Neural progenitor cell (in vitro differentiated cells): ENCODE measurements around the gene ZGPAT. TPM values are rescaled to one million over a fixed set of nuclear protein-coding genes. Genes with fewer than 3 reads are reported as not detected.

ENCODE experiments used
- DNase-seq: peaks from one replicate; pipeline ENCODE4 v3.0.0-alpha.2; 2016; ENCODE audit warnings: low spot score
- H2AFZ ChIP-seq: fragments of 200-600 bp; sonication (generic); replicated peaks from 2 replicates; pipeline ENCODE4 v1.6.1; 2016; ENCODE audit warnings: antibody characterized with exemption
- H3F3A ChIP-seq: fragments of 200-600 bp; sonication (generic); 2 replicates; pipeline ENCODE4 v1.6.1; 2016; ENCODE audit warnings: antibody characterized with exemption, low read depth
- H3K27ac ChIP-seq: fragments of 200-600 bp; sonication (generic); 2 replicates; pipeline ENCODE4 v1.5.1; 2016; ENCODE audit warnings: mild to moderate bottlenecking
- H3K27me3 ChIP-seq: fragments of 200-600 bp; sonication (generic); 2 replicates; pipeline ENCODE4 v1.6.1; 2016; ENCODE audit warnings: mild to moderate bottlenecking, moderate library complexity
- H3K36me3 ChIP-seq: fragments of 200-600 bp; sonication (generic); 2 replicates; pipeline ENCODE4 v1.5.1; 2016
- H3K4me1 ChIP-seq: fragments of 200-600 bp; sonication (generic); 2 replicates; pipeline ENCODE4 v1.6.1; 2016; ENCODE audit warnings: mixed run types
- H3K4me2 ChIP-seq: fragments of 200-600 bp; sonication (generic); 2 replicates; pipeline ENCODE4 v1.6.1; 2016
- H3K4me3 ChIP-seq: fragments of 200-600 bp; sonication (generic); 2 replicates; pipeline ENCODE4 v1.5.1; 2016
- H3K79me2 ChIP-seq: fragments of 200-600 bp; sonication (generic); 2 replicates; pipeline ENCODE4 v1.6.1; 2016; ENCODE audit warnings: low read depth
- H3K9ac ChIP-seq: fragments of 200-600 bp; sonication (generic); 2 replicates; pipeline ENCODE4 v1.6.1; 2016
- H3K9me3 ChIP-seq: fragments of 200-600 bp; sonication (generic); 2 replicates; pipeline ENCODE4 v1.5.1; 2016; ENCODE audit warnings: low read depth
- H4K20me1 ChIP-seq: fragments of 200-600 bp; sonication (generic); 2 replicates; pipeline ENCODE4 v1.6.1; 2016; ENCODE audit warnings: low read depth
- H3K27ac Mint-ChIP-seq: 3 replicates; pipeline ENCODE4 v1.8.0; 2021; ENCODE audit warnings: mixed read lengths
- H3K27me3 Mint-ChIP-seq: 2 replicates; pipeline ENCODE4 v1.8.0; 2022; ENCODE audit warnings: low read depth, mild to moderate bottlenecking, inconsistent platforms, moderate library complexity, mixed read lengths; ENCODE audit not compliant: insufficient read depth
- H3K36me3 Mint-ChIP-seq: 3 replicates; pipeline ENCODE4 v1.8.0; 2021; ENCODE audit warnings: mixed read lengths
- H3K4me1 Mint-ChIP-seq: 3 replicates; pipeline ENCODE4 v1.8.0; 2021; ENCODE audit warnings: mixed read lengths
- H3K4me3 Mint-ChIP-seq: 3 replicates; pipeline ENCODE4 v1.8.0; 2021; ENCODE audit warnings: mild to moderate bottlenecking, moderate library complexity, mixed read lengths
- H3K9me3 Mint-ChIP-seq: 3 replicates; pipeline ENCODE4 v1.8.0; 2020; ENCODE audit warnings: mixed read lengths
- EZH2 ChIP-seq: fragments of 200-600 bp; sonication (generic); IDR thresholded peaks from 2 replicates; pipeline ENCODE4 v1.6.1; 2017; ENCODE audit warnings: antibody characterized with exemption, mild to moderate bottlenecking, moderate library complexity
- EZH2phosphoT487 ChIP-seq: fragments of 200-600 bp; sonication (generic); IDR thresholded peaks from 2 replicates; pipeline ENCODE4 v1.6.1; 2017; ENCODE audit warnings: antibody characterized with exemption
- total RNA-seq: library from RNA; depleted of rRNA; stranded (reverse); fragments of >200 nt; gene quantifications from 2 replicates; pipeline ENCODE4 v1.2.3, GENCODE V29; 2015; ENCODE audit warnings: low replicate concordance
- TF ChIP-seq, protein P1 (sequence below): fragments of 200-600 bp; sonication (generic); IDR thresholded peaks from 2 replicates; pipeline ENCODE4 v1.5.1; 2017; ENCODE audit warnings: antibody characterized with exemption, mild to moderate bottlenecking

Gene ZGPAT
- total RNA-seq, 1 donor from 2014 or later = 8.2 TPM

DNA sequence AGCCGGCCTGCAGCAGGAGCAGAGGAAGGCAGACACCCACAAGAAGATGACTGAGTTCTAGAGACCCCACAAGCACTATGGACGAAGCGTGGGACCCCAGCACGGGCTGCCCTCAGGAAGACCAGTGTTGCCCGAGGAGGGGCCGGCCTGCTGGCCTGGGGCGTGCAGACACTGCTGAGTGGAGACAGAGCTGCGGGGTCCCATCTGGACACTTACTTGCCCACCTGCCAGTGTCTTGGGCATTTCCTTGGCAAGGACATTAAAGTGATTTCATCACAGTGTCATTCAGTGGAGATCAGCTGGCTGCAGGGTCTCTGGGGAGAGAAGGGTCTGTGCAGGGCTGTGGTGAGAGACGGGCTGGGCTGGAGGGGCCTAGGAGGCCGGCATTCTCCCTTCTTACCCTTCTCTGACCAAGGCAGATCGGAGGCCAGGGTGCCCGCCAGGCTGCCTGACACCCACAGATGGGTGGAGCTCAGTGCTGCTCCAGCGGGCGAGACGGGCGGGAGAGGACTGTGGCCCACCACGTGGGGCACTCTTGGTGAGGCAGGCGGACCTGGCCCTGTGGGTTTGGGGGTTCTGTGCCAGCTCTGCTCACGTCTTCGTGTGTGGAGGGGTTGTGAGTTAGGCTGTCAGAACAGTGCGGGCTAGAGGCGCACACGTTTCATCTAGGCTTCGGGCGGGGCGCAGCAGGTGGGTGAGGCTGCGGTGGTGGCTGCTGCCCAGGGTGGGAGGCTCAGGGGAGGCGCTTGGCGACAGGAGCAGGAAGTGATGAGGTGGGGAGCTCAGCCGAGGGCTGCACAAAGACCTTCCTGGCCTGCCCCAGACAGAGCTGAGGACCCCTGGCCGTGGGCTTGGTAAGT, 28.2 kb downstream of the ZGPAT start, which contains the start of gene LIME1:
Gene LIME1 (plus strand): TSS at position 806 of the 860 bp plus-strand sequence. CDS start 886 bp downstream, outside the sequence.
- Histone ChIP-seq H3K4me1 (peaks cover 26% of the 10 kb centered on the region), H3K9me3 (no peaks in the 10 kb centered on the region), H2AFZ (no peak within 1 kb of the TSS), H4K20me1 (peaks cover 43% of the 10 kb centered on the region), H3K4me2 (peak within 1 kb of the TSS; percentile 77), H3K9ac (no peak within 1 kb of the TSS), H3K36me3 (no peaks in the 10 kb centered on the region), H3K27ac (no peak within 1 kb of the TSS), H3K79me2 (peaks cover under 1% of the 10 kb centered on the region), H3F3A (peaks cover 42% of the 10 kb centered on the region), H3K4me3 (peak within 1 kb of the TSS; percentile 55), H3K27me3 (peaks cover 24% of the 10 kb centered on the region)
- Mint-ChIP-seq H3K27me3 (peaks cover 2% of the 10 kb centered on the region), H3K9me3 (no peaks in the 10 kb centered on the region), H3K4me1 (no peaks in the 10 kb centered on the region), H3K27ac (no peak within 1 kb of the TSS), H3K4me3 (peak within 1 kb of the TSS; percentile 43), H3K36me3 (no peaks in the 10 kb centered on the region)
- no peak for DNase-seq
- TF ChIP-seq EZH2phosphoT487 (no peak), EZH2 (no peak)
- TF ChIP-seq, protein P1, sequence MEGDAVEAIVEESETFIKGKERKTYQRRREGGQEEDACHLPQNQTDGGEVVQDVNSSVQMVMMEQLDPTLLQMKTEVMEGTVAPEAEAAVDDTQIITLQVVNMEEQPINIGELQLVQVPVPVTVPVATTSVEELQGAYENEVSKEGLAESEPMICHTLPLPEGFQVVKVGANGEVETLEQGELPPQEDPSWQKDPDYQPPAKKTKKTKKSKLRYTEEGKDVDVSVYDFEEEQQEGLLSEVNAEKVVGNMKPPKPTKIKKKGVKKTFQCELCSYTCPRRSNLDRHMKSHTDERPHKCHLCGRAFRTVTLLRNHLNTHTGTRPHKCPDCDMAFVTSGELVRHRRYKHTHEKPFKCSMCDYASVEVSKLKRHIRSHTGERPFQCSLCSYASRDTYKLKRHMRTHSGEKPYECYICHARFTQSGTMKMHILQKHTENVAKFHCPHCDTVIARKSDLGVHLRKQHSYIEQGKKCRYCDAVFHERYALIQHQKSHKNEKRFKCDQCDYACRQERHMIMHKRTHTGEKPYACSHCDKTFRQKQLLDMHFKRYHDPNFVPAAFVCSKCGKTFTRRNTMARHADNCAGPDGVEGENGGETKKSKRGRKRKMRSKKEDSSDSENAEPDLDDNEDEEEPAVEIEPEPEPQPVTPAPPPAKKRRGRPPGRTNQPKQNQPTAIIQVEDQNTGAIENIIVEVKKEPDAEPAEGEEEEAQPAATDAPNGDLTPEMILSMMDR = no peak

DNA sequence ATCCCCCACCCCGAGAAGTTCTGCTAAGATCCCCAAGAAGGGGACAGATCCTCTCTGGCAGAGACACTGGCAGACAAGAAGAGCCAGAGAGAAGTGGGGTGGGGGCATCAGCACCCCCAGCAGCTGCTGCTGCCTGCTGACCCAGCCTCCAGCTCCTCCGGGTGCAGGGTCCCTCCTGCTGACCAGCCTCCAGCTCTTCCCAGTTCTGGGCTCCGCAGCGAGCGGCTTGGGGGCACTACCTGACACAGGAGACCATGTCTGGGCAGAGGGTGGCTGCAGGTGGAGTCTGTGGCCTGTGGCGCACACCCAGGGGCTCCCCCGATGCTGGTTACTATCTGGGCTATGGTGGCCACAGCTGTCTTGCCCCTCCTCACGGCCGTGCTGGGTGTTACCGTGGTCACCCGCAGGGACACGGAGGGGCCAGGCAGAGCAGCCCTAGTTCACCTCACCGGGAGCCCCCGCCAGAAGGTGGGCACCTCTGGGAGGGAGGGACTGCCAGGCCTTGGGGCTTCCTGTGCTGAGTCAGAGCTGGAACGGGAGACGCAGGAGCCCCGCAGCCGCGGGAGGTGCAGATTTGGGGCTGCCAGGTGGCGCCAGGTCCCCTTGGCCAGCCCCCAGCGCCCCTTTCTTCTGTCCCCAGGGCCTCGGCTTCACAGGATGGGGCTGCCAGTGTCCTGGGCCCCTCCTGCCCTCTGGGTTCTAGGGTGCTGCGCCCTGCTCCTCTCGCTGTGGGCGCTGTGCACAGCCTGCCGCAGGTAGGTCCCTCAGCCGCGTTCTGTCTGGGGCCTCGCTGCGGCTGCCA, 29.3 kb downstream of the ZGPAT start:
- no peak for DNase-seq
- no peaks in the 10 kb centered on the region for H3K9me3 Mint-ChIP-seq
- H3K27ac Mint-ChIP-seq = no peak overlapping the region
- H3K4me3 Mint-ChIP-seq = no peak overlapping the region
- Histone ChIP-seq H3K27ac (no peak overlapping the region), H2AFZ (no peak overlapping the region), H3K4me2 (peak overlapping the region; percentile 77), H3K36me3 (no peaks in the 10 kb centered on the region), H3K27me3 (peaks cover 24% of the 10 kb centered on the region), H3K9ac (no peak overlapping the region), H3K79me2 (peaks cover 8% of the 10 kb centered on the region), H3K4me1 (peaks cover 33% of the 10 kb centered on the region), H3K9me3 (no peaks in the 10 kb centered on the region), H4K20me1 (peaks cover 52% of the 10 kb centered on the region), H3K4me3 (peak overlapping the region; percentile 55), H3F3A (peaks cover 38% of the 10 kb centered on the region)
- H3K36me3 Mint-ChIP-seq = no peaks in the 10 kb centered on the region
- H3K4me1 Mint-ChIP-seq = no peaks in the 10 kb centered on the region
- TF ChIP-seq EZH2 (no peak), EZH2phosphoT487 (no peak)
- TF ChIP-seq, protein P1 = no peak
- peaks cover 2% of the 10 kb centered on the region for H3K27me3 Mint-ChIP-seq

DNA sequence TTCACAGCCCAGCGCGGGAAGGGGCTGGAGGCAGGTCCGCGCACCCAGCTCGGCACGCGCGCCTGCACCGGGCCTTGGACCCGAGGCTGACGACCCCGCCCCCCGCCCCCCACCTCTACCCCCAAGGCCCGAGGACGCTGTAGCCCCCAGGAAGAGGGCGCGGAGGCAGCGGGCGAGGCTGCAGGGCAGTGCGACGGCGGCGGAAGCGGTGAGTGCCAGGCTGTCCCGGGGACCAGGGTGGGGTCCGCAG, 29.8 kb downstream of the ZGPAT start:
- H3K36me3 ChIP-seq = no peaks in the 10 kb centered on the region
- Mint-ChIP-seq H3K36me3 (no peaks in the 10 kb centered on the region), H3K27ac (no peak overlapping the region), H3K4me1 (no peaks in the 10 kb centered on the region), H3K9me3 (no peaks in the 10 kb centered on the region), H3K4me3 (no peak overlapping the region), H3K27me3 (peaks cover 2% of the 10 kb centered on the region)
- no peaks in the 10 kb centered on the region for H3K9me3 ChIP-seq
- TF ChIP-seq EZH2 (no peak), EZH2phosphoT487 (no peak)
- TF ChIP-seq, protein P1 = no peak
- peak overlapping the region; percentile 55 for H3K4me3 ChIP-seq
- H2AFZ ChIP-seq = no peak overlapping the region
- no peak overlapping the region for H3K9ac ChIP-seq
- peak overlapping the region; percentile 77 for H3K4me2 ChIP-seq
- H3K27me3 ChIP-seq = peaks cover 24% of the 10 kb centered on the region
- peaks cover 34% of the 10 kb centered on the region for H3F3A ChIP-seq
- no peak overlapping the region for H3K27ac ChIP-seq
- peaks cover 52% of the 10 kb centered on the region for H4K20me1 ChIP-seq
- peak; percentile 55 for DNase-seq
- H3K4me1 ChIP-seq = peaks cover 33% of the 10 kb centered on the region
- H3K79me2 ChIP-seq = peaks cover 8% of the 10 kb centered on the region
